HG02938 (cell line): ENCODE results near the gene WDR70.
"Not testable (repeated sequence)": the region's sequence is repeated elsewhere in the genome, so short reads cannot be mapped to it uniquely, and the experiment has no call there.

Experiments used
- ATAC-seq: cut with Tn5 transposase; IDR thresholded peaks from one replicate; pipeline ENCODE4 v1.9.1; 2021; ENCODE audit warnings: mild to moderate bottlenecking, moderate library complexity; ENCODE audit not compliant: unreplicated experiment

WDR70 gene

DNA sequence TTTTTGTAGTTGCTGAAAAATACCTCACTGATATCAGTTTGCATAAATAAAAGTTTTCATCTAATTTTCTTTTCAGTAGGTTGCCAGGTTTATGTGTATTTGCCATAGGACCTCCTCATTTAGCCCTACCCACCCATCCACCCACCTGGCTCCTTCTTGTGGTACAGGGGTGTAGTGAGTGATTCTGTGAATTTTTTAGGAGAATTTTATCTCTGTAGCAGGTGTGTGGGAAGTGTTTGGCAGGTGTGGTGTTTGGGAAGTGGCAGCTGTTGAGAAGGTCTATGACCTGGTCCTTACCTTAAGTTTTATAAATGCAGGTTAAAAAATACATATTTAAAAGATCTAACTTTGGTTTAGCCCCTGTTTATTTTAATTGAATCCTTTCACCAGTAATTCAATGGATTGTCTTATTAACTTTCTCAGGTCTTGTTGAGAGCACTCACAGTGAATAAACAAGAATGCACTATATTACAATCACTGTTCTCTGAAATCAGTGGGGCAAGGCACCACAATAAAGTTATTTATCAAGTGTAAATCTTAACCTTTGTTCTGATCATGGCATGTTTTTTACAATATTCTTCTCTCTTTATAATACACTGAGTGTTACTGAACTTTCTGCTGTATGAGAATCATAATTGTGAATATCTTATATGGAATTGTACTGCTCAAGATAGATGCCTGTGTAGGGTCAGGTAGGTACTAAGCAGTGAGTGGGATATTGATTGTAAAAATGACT lies 189.1 kb downstream of the WDR70 start:
- no peak for ATAC-seq

DNA sequence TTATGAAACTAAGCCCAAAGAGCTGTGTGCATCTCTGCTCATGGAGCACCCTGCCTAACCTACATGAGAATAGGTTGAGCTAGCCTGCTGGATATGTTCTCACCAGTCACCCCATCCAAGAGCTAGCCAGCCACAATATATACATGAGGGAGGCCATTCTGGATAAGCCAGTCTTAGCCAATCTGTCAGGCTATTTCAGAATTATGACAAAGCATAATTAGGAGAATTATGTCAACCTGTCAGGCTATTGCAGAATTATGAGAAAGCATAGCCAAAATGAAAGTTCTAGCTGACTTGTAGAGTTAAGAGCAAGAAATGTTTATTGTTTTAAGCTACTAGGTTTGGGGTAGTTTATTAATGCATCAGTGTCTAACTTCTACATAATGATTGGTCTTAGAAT lies 189.8 kb downstream of the WDR70 start:
- ATAC-seq: no peak

DNA sequence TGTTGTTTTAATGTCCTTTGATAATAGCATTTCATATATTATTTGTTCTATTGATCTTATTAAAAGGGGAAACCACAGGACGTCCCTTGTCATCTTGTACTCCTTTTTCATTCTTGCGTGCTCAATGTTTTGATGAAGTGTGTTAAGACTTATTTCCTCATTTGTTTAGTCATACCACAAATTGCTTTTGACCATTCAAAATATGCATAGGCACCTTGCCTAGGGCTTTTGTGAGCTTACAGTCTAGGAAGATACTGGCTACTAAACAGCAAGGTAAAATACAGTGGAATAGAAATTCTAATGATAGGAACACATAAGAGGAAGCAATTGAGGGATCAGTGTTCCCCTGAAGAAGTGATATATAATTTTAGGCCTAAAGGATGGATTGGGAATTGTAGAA lies 190.3 kb downstream of the WDR70 start:
- ATAC-seq: no peak

DNA sequence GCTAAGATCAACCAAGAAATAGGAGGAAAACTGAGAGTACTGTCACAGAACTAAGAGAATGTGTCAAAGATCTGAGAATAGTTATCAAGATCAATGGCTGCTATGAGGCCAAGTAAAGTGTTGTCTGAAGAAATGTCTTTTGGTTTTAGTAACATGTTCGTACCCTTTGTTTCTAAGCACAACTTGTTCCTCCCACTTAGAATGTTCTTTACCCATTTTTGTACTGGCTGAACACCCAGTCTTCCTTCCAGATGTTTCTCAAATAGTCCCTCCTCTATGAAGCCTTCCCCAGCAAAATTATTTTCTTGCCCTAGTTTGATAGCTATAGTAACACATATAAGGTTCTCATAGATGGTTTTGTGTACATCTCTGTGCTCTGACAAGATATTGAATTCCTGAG lies 191.5 kb downstream of the WDR70 start:
- ATAC-seq: no peak

DNA sequence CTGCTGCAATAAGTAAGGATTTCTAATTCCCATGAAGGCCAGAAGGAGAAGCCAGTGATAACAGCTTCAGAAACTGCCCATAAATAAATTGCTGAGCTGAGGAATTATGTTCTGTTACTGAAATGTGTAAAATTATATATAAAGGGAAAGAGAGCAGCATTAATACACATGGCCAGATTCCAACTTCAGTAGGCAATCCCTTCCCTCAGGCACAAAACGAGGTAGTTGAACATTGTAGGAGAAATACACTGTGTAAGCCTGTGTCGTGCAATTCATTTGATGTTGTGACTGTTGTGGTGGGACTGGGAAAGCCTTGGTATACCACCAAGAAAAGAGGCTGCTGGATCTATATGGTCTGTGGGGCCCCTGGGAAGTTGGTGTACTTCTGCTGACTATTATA lies 192.9 kb downstream of the WDR70 start:
- no peak for ATAC-seq

DNA sequence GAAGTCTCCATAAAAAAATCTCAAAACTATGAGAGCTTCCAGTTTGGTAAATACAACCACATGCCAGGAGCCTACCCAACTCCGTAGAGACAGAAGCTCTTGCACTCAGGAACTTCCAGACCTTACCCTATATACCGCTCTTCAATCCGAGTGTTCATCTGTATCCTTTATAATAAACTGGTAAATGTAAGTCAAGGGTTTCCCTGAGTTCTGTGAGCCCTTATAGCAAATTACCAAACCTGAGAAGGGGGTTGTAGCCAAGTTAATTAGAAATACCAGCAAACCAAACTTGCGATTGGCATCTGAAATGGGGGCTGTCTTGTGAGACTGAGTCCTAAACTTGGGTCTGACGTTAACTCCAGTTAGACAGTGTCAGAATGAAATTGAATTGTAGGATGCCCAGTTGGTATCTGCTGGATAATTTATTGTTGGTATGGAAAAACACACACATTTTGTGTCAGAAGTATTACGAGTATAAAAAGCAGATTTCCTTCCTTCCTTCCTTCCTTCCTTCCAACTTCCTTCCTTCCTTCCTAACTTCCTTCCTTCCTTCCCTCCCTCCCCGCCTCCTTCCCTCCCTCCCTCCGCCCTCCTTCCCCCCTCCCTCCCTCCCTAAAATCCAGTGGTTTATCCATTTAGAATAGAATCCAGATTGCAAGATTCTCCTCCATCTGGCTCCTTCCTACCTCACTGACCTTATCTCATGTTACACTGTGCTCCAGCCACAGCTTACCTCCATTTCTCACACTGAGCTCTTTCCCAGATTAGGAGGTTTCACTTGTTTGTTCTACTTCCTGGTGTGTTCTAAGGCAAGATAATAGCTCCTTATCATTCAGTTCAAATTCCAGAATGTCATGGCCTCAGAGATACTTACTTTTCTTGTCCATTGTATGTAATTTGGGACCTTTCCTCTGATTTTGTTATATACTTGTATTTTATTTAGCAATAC lies 196.7 kb downstream of the WDR70 start:
- ATAC-seq: no peak

DNA sequence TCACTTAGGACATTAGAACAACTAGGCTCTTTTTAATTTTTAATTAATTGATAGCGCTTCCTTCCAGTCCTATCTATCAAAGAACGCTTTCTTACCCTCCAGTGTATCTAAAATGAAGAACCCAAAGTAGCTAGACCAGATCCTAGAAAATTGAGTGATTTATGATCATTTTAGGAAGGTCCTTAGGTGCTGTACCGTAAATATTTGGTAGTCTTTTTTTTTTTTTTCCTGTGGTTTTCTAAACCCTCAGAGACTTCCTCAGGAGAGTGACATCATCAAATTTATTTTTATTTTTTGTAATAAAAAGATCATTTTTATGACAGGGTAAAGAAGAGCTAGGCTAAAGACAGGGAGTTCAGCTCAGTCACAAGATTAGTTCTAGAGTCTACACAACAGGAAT lies 197.4 kb downstream of the WDR70 start:
- ATAC-seq: no peak

DNA sequence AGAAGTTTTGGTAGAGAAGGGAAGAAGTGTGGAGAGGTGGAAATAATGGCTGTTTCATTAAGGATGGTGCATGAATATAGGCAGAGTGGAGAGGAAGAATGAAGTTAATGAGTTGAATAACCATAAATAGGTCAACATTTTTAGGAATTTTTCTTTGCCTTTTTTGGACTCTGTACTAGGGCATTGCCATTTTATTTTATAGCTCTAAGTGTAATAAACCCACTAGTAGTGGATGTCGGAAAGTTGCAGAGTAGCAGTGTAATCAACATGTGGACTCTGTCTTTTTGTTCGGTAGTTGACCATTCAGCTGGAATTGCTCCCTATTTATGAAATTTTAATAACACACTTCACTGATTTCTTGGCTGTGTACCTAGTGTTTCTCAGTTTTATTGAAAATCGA lies 199.1 kb downstream of the WDR70 start:
- no peak for ATAC-seq

DNA sequence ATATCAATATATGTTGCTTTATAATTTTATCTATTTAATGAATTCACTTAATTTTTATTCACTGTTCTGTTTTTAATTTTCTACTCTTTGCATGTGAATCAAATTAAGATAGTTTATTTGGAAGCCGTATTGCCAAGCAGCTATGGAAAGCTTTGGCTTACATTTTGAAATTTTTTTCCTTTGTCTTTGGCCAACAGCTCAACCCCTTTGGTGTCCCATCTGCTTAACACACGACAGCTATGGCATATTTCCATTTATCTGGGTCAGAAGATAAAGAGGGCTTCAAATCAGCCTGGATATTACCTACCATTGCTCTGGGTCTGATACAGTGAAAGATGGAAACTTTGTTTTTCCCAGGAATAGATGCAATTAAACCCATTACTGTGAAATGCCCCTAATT lies 201.0 kb downstream of the WDR70 start:
- ATAC-seq: no peak

- ATAC-seq: no peak
Observed at GRCh38 chr5:37582202-37582601, 203.1 kb downstream of the WDR70 start.

DNA sequence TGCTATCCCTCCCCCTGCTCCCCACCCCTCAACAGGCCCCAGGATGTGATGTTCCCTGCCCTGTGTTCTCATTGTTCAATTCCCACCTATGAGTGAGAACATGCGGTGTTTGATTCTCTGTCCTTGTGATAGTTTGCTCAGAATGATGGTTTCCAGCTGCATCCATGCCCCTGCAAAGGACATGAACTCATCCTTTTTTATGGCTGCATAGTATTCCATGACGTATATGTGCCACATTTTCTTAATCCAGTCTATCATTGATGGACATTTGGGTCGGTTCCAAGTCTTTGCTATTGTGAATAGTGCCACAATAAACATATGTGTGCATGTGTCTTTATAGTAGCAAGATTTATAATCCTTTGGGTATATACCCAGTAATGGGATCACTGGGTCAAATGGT lies 214.2 kb downstream of the WDR70 start:
- ATAC-seq: not testable (repeated sequence)

DNA sequence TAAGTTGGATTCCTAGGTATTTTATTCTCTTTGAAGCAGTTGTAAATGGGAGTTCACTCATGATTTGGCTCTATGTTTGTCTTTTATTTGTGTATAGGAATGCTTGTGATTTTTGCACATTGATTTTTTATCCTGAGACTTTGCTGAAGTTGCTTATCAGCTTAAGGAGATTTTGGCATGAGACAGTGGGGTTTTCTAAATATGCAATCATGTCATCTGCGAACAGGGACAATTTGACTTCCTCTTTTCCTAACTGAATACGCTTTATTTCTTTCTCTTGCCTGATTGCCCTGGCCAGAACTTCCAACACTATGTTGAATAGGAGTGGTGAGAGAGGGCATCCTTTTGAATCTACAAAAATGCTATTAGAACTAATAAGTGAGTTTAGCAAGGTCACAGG lies 215.7 kb downstream of the WDR70 start:
- ATAC-seq: not testable (repeated sequence)

GRCh38 chr5:37598733-37599132 lies 219.6 kb downstream of the WDR70 start:
- no peak for ATAC-seq

- ATAC-seq: no peak
Observed at GRCh38 chr5:37601163-37601562, 222.0 kb downstream of the WDR70 start.

GRCh38 chr5:37603072-37603471 lies 224.0 kb downstream of the WDR70 start:
- no peak for ATAC-seq

- ATAC-seq: no peak
Observed at GRCh38 chr5:37604290-37604689, 225.2 kb downstream of the WDR70 start.

GRCh38 chr5:37606148-37606547 lies 227.0 kb downstream of the WDR70 start:
- ATAC-seq: no peak

GRCh38 chr5:37606632-37607248 lies 227.6 kb downstream of the WDR70 start:
- no peak for ATAC-seq

DNA sequence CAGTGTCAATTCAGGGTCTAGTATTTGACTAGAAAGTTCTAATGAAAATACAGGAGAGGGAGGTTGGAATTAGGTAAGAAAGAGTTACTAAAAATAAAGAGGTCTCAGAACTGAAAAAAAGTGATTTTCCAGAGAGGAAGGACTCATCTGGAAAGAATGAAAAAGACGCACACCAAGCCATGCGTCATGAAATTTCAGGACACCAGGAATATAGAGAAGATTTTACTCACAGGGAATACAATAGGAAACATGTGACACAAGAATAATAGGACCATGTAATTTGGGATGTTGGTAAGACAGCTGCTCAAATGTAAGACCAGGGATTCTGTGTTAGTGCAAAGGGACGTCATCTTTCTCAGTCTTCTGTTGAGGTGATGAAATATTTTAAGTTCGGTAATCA lies 236.1 kb downstream of the WDR70 start:
- no peak for ATAC-seq

GRCh38 chr5:37619353-37619752 lies 240.2 kb downstream of the WDR70 start:
- no peak for ATAC-seq

DNA sequence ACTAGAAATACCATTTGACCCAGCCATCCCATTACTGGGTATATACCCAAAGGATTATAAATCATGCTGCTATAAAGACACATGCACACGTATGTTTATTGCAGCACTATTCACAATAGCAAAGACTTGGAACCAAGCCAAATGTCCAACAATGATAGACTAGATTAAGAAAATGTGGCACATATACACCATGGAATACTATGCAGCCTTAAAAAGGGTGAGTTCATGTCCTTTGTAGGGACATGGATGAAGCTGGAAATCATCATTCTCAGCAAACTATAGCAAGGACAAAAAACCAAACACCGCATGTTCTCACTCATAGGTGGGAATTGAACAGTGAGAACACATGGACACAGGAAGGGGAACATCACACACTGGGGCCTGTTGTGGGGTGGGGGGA lies 243.2 kb downstream of the WDR70 start:
- ATAC-seq: not testable (repeated sequence)

GRCh38 chr5:37626266-37626665 lies 247.1 kb downstream of the WDR70 start:
- no peak for ATAC-seq
